ENCODE data around the gene ZPLD1. TPM values are rescaled to one million over a fixed set of nuclear protein-coding genes. Genes with fewer than 3 reads are reported as not detected.

The ZPLD1 gene
- total RNA-seq, 1 experiment from 2014 or later, result not detected

GRCh38 chr3:102447272-102447671 lies 12.5 kb downstream of the ZPLD1 start:
- H3K9me3 ChIP-seq (ENCODE audit: control insufficient read depth, insufficient read depth, low read depth, low read length), result no peaks in the 10 kb centered on the region
- DNase-seq (ENCODE audit: low read depth, low spot score) (no peak), ATAC-seq (no peak)
- TF ChIP-seq POLR2AphosphoS5 (IDR thresholded peaks at IDR 0.05; ENCODE audit: low read depth, low read length) (no peak), SIN3A (IDR thresholded peaks at IDR 0.05; ENCODE audit: borderline replicate concordance, insufficient read depth, low read depth, low read length) (no peak)
- no peaks in the 10 kb centered on the region for H3K4me1 ChIP-seq (ENCODE audit: control insufficient read depth, insufficient read depth, low read length)
- CTCF ChIA-PET, result no interaction called here
- no peaks in the 10 kb centered on the region for H3K36me3 ChIP-seq (ENCODE audit: control insufficient read depth, insufficient read depth, low read length)
- BruUV-seq (replicated peaks), result no TSS peak
- in situ Hi-C loops (cut with HindIII; ENCODE audit: low pct_unique_long_range_greater_than_20kb, low sequenced_read_pairs), result no loop called here
- no peaks in the 10 kb centered on the region for H3K27me3 ChIP-seq (ENCODE audit: control insufficient read depth, insufficient read depth, low read length)
- no peak overlapping the region for H3K27ac ChIP-seq (ENCODE audit: low read length)
- no peak overlapping the region for H3K4me3 ChIP-seq (ENCODE audit: low read depth in 2 of 2, low read length in 2 of 2)
- POLR2A ChIA-PET, result no interaction called here
- intact Hi-C loops (cut with micrococcal nuclease; ENCODE audit: unreplicated experiment), result no loop called here

GRCh38 chr3:102449341-102449740 lies 14.5 kb downstream of the ZPLD1 start:
- H3K4me1 ChIP-seq (ENCODE audit: control insufficient read depth, insufficient read depth, low read length), result no peaks in the 10 kb centered on the region
- no peak overlapping the region for H3K27ac ChIP-seq (ENCODE audit: low read length)
- in situ Hi-C loops (cut with HindIII; ENCODE audit: low pct_unique_long_range_greater_than_20kb, low sequenced_read_pairs) (no loop called here), intact Hi-C loops (cut with micrococcal nuclease; ENCODE audit: unreplicated experiment) (no loop called here)
- BruUV-seq (replicated peaks), result no TSS peak
- ATAC-seq, result no peak
- no peaks in the 10 kb centered on the region for H3K9me3 ChIP-seq (ENCODE audit: control insufficient read depth, insufficient read depth, low read depth, low read length)
- no peak for TF ChIP-seq POLR2AphosphoS5 (IDR thresholded peaks at IDR 0.05; ENCODE audit: low read depth, low read length)
- no peak for TF ChIP-seq REST (IDR thresholded peaks at IDR 0.05; ENCODE audit: insufficient read depth in 1 of 2, low read depth in 2 of 2, low read length in 1 of 2)
- no peak for TF ChIP-seq SIN3A (IDR thresholded peaks at IDR 0.05; ENCODE audit: borderline replicate concordance, insufficient read depth, low read depth, low read length)
- TF ChIP-seq TCF7L2 (IDR thresholded peaks at IDR 0.05; ENCODE audit: low read depth, low read length), result no peak
- no peak for TF ChIP-seq CTCF (IDR thresholded peaks at IDR 0.05)
- no peak for DNase-seq (ENCODE audit: low read depth, low spot score)
- no peaks in the 10 kb centered on the region for H3K27me3 ChIP-seq (ENCODE audit: control insufficient read depth, insufficient read depth, low read length)
- ChIA-PET CTCF (no interaction called here), POLR2A (no interaction called here)
- H3K4me3 ChIP-seq (ENCODE audit: low read depth in 2 of 2, low read length in 2 of 2), result no peak overlapping the region
- no peaks in the 10 kb centered on the region for H3K36me3 ChIP-seq (ENCODE audit: control insufficient read depth, insufficient read depth, low read length)

GRCh38 chr3:102449930-102450329 lies 15.1 kb downstream of the ZPLD1 start:
- BruUV-seq (replicated peaks), result no TSS peak
- ChIA-PET POLR2A (no interaction called here), CTCF (no interaction called here)
- Histone ChIP-seq H3K4me3 (ENCODE audit: low read depth in 2 of 2, low read length in 2 of 2) (no peak overlapping the region), H3K4me1 (ENCODE audit: control insufficient read depth, insufficient read depth, low read length) (no peaks in the 10 kb centered on the region), H3K9me3 (ENCODE audit: control insufficient read depth, insufficient read depth, low read depth, low read length) (no peaks in the 10 kb centered on the region), H3K36me3 (ENCODE audit: control insufficient read depth, insufficient read depth, low read length) (no peaks in the 10 kb centered on the region), H3K27ac (ENCODE audit: low read length) (no peak overlapping the region), H3K27me3 (ENCODE audit: control insufficient read depth, insufficient read depth, low read length) (no peaks in the 10 kb centered on the region)
- ATAC-seq (no peak), DNase-seq (ENCODE audit: low read depth, low spot score) (no peak)
- in situ Hi-C loops (cut with HindIII; ENCODE audit: low pct_unique_long_range_greater_than_20kb, low sequenced_read_pairs), result no loop called here
- no peak for TF ChIP-seq TCF7L2 (IDR thresholded peaks at IDR 0.05; ENCODE audit: low read depth, low read length)
- TF ChIP-seq POLR2AphosphoS5 (IDR thresholded peaks at IDR 0.05; ENCODE audit: low read depth, low read length), result no peak
- no peak for TF ChIP-seq REST (IDR thresholded peaks at IDR 0.05; ENCODE audit: insufficient read depth in 1 of 2, low read depth in 2 of 2, low read length in 1 of 2)
- no peak for TF ChIP-seq SIN3A (IDR thresholded peaks at IDR 0.05; ENCODE audit: borderline replicate concordance, insufficient read depth, low read depth, low read length)
- TF ChIP-seq CTCF (IDR thresholded peaks at IDR 0.05), result no peak
- intact Hi-C loops (cut with micrococcal nuclease; ENCODE audit: unreplicated experiment), result no loop called here

Measured in Panc1 (cell line).